Measurements from ENCODE around the gene SFMBT2. TPM values are rescaled to one million over a fixed set of nuclear protein-coding genes. Genes with fewer than 3 reads are reported as not detected.

Gene SFMBT2
- total RNA-seq, 1 experiment from 2014 or later: 0.02 TPM

GRCh38 chr10:7339510-7339909, 71.3 kb downstream of the SFMBT2 start:
- H3K4me3 ChIP-seq (replicated peaks in 1 of 2; ENCODE audit: low read depth in 1 of 2, low read length in 2 of 2): no peak overlapping the region
- ChIA-PET CTCF (no interaction called here), POLR2A (no interaction called here), RAD21 (ENCODE audit: low non-redundant PET in 1 of 2, low total read pairs in 2 of 2, uncharacterized antibody in 2 of 2, unreplicated experiment in 2 of 2) (no interaction called here)
- no peak overlapping the region for H3K27ac ChIP-seq (ENCODE audit: low read depth, low read length)
- TF ChIP-seq SP1 (IDR thresholded peaks at IDR 0.05; ENCODE audit: low read depth): no peak
- no peak for TF ChIP-seq JUND (IDR thresholded peaks at IDR 0.05)
- TF ChIP-seq ZNF274 (IDR thresholded peaks at IDR 0.05; ENCODE audit: low read depth, low read length): no peak
- TF ChIP-seq YY1 (IDR thresholded peaks at IDR 0.05; ENCODE audit: extremely low read depth, insufficient replicate concordance, low read depth, low read length): no peak
- TF ChIP-seq ELF1 (IDR thresholded peaks at IDR 0.05; ENCODE audit: borderline replicate concordance, low read depth): no peak
- TF ChIP-seq TCF7L2 (IDR thresholded peaks at IDR 0.05; ENCODE audit: borderline replicate concordance, extremely low read depth, insufficient read depth, insufficient read length): no peak
- no peak for TF ChIP-seq CEBPB (IDR thresholded peaks at IDR 0.05; ENCODE audit: low read depth)
- no peak for TF ChIP-seq ZFX (IDR thresholded peaks at IDR 0.05)
- no peak overlapping the region for H2AFZ ChIP-seq (ENCODE audit: low read depth, low read length, poor library complexity, severe bottlenecking)
- no peak for ATAC-seq
- no peaks in the 10 kb centered on the region; a peak in 1 of 4 replicates for H3K9me3 ChIP-seq (ENCODE audit: control insufficient read depth in 1 of 2, insufficient read depth in 1 of 2, low read depth in 1 of 2, low read length in 2 of 2)
- H3K27me3 ChIP-seq (ENCODE audit: insufficient read depth, low read length): no peaks in the 10 kb centered on the region
- intact Hi-C loops (cut with micrococcal nuclease): no loop called here
- H3K4me2 ChIP-seq (ENCODE audit: low read length): no peak overlapping the region
- H3K4me1 ChIP-seq (ENCODE audit: control insufficient read depth in 1 of 2, insufficient read depth in 2 of 2, low read length in 2 of 2): no peaks in the 10 kb centered on the region
- no peaks in the 10 kb centered on the region for H3K36me3 ChIP-seq (ENCODE audit: control insufficient read depth in 1 of 2, insufficient read depth in 2 of 2, low read length in 2 of 2)
- no peak for DNase-seq (ENCODE audit: low read depth, low spot score)
- BruUV-seq (replicated peaks): no TSS peak
- no peaks in the 10 kb centered on the region for H3K9me2 ChIP-seq (ENCODE audit: insufficient read depth)
- no peak overlapping the region for H3K9ac ChIP-seq (ENCODE audit: low read length)
- no peaks in the 10 kb centered on the region for H3K79me2 ChIP-seq (ENCODE audit: insufficient read depth, low read length)
- H4K20me1 ChIP-seq (ENCODE audit: insufficient read depth): no peaks in the 10 kb centered on the region

GRCh38 chr10:7338469-7338868, 72.4 kb downstream of the SFMBT2 start:
- Histone ChIP-seq H4K20me1 (ENCODE audit: insufficient read depth) (no peaks in the 10 kb centered on the region), H3K79me2 (ENCODE audit: insufficient read depth, low read length) (no peaks in the 10 kb centered on the region), H3K27me3 (ENCODE audit: insufficient read depth, low read length) (no peaks in the 10 kb centered on the region), H3K9ac (ENCODE audit: low read length) (no peak overlapping the region), H2AFZ (ENCODE audit: low read depth, low read length, poor library complexity, severe bottlenecking) (no peak overlapping the region), H3K36me3 (ENCODE audit: control insufficient read depth in 1 of 2, insufficient read depth in 2 of 2, low read length in 2 of 2) (no peaks in the 10 kb centered on the region), H3K9me2 (ENCODE audit: insufficient read depth) (no peaks in the 10 kb centered on the region), H3K4me3 (replicated peaks in 1 of 2; ENCODE audit: low read depth in 1 of 2, low read length in 2 of 2) (no peak overlapping the region), H3K9me3 (ENCODE audit: control insufficient read depth in 1 of 2, insufficient read depth in 1 of 2, low read depth in 1 of 2, low read length in 2 of 2) (no peaks in the 10 kb centered on the region), H3K4me1 (ENCODE audit: control insufficient read depth in 1 of 2, insufficient read depth in 2 of 2, low read length in 2 of 2) (no peaks in the 10 kb centered on the region), H3K27ac (ENCODE audit: low read depth, low read length) (no peak overlapping the region), H3K4me2 (ENCODE audit: low read length) (no peak overlapping the region)
- DNase-seq (ENCODE audit: low read depth, low spot score) (no peak), ATAC-seq (no peak)
- ChIA-PET CTCF (no interaction called here), POLR2A (no interaction called here), RAD21 (ENCODE audit: low non-redundant PET in 1 of 2, low total read pairs in 2 of 2, uncharacterized antibody in 2 of 2, unreplicated experiment in 2 of 2) (no interaction called here)
- intact Hi-C loops (cut with micrococcal nuclease): no loop called here
- BruUV-seq (replicated peaks): no TSS peak
- TF ChIP-seq REST (IDR thresholded peaks at IDR 0.05; ENCODE audit: low read depth): no peak
- TF ChIP-seq JUND (IDR thresholded peaks at IDR 0.05): no peak
- TF ChIP-seq MAX (IDR thresholded peaks at IDR 0.05): no peak
- TF ChIP-seq SIN3A (IDR thresholded peaks at IDR 0.05; ENCODE audit: low read depth): no peak
- TF ChIP-seq ATF3 (IDR thresholded peaks at IDR 0.05): no peak
- TF ChIP-seq CTCF (IDR thresholded peaks at IDR 0.05 in 2 of 3, conservative IDR thresholded peaks at IDR 0.05 in 1 of 3; ENCODE audit: borderline replicate concordance in 1 of 3, insufficient read depth in 1 of 3, low read depth in 2 of 3, low read length in 2 of 3): no peak
- TF ChIP-seq FOSL1 (IDR thresholded peaks at IDR 0.05; ENCODE audit: low read depth): no peak
- TF ChIP-seq EGR1 (IDR thresholded peaks at IDR 0.05; ENCODE audit: low read depth): no peak
- TF ChIP-seq YY1 (IDR thresholded peaks at IDR 0.05; ENCODE audit: extremely low read depth, insufficient replicate concordance, low read depth, low read length): no peak
- no peak for TF ChIP-seq POLR2AphosphoS5 (IDR thresholded peaks at IDR 0.05; ENCODE audit: low read depth, low read length)
- TF ChIP-seq ZFX (IDR thresholded peaks at IDR 0.05): no peak

All from HCT116 (cell line).